ENCODE results near the gene TCF4. TPM values are rescaled to one million over a fixed set of nuclear protein-coding genes. Genes with fewer than 3 reads are reported as not detected.

TCF4 gene
- total RNA-seq, 1 experiment from 2014 or later: 104 TPM

- TF ChIP-seq USF1 (CRISPR knock-in tag; IDR thresholded peaks at IDR 0.05): no peak
- TF ChIP-seq ELF4 (CRISPR knock-in tag; IDR thresholded peaks at IDR 0.05; ENCODE audit: low read depth): no peak
- TF ChIP-seq, protein P1, sequence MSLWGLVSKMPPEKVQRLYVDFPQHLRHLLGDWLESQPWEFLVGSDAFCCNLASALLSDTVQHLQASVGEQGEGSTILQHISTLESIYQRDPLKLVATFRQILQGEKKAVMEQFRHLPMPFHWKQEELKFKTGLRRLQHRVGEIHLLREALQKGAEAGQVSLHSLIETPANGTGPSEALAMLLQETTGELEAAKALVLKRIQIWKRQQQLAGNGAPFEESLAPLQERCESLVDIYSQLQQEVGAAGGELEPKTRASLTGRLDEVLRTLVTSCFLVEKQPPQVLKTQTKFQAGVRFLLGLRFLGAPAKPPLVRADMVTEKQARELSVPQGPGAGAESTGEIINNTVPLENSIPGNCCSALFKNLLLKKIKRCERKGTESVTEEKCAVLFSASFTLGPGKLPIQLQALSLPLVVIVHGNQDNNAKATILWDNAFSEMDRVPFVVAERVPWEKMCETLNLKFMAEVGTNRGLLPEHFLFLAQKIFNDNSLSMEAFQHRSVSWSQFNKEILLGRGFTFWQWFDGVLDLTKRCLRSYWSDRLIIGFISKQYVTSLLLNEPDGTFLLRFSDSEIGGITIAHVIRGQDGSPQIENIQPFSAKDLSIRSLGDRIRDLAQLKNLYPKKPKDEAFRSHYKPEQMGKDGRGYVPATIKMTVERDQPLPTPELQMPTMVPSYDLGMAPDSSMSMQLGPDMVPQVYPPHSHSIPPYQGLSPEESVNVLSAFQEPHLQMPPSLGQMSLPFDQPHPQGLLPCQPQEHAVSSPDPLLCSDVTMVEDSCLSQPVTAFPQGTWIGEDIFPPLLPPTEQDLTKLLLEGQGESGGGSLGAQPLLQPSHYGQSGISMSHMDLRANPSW (CRISPR knock-in tag; conservative IDR thresholded peaks at IDR 0.05; ENCODE audit: low read depth): no peak
- TF ChIP-seq PRRX2 (CRISPR knock-in tag; IDR thresholded peaks at IDR 0.05): no peak
- TF ChIP-seq, protein P2, sequence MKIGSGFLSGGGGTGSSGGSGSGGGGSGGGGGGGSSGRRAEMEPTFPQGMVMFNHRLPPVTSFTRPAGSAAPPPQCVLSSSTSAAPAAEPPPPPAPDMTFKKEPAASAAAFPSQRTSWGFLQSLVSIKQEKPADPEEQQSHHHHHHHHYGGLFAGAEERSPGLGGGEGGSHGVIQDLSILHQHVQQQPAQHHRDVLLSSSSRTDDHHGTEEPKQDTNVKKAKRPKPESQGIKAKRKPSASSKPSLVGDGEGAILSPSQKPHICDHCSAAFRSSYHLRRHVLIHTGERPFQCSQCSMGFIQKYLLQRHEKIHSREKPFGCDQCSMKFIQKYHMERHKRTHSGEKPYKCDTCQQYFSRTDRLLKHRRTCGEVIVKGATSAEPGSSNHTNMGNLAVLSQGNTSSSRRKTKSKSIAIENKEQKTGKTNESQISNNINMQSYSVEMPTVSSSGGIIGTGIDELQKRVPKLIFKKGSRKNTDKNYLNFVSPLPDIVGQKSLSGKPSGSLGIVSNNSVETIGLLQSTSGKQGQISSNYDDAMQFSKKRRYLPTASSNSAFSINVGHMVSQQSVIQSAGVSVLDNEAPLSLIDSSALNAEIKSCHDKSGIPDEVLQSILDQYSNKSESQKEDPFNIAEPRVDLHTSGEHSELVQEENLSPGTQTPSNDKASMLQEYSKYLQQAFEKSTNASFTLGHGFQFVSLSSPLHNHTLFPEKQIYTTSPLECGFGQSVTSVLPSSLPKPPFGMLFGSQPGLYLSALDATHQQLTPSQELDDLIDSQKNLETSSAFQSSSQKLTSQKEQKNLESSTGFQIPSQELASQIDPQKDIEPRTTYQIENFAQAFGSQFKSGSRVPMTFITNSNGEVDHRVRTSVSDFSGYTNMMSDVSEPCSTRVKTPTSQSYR (CRISPR knock-in tag; IDR thresholded peaks at IDR 0.05): no peak
- no peak for TF ChIP-seq CREM (CRISPR knock-in tag; IDR thresholded peaks at IDR 0.05)
- TF ChIP-seq, protein P3, sequence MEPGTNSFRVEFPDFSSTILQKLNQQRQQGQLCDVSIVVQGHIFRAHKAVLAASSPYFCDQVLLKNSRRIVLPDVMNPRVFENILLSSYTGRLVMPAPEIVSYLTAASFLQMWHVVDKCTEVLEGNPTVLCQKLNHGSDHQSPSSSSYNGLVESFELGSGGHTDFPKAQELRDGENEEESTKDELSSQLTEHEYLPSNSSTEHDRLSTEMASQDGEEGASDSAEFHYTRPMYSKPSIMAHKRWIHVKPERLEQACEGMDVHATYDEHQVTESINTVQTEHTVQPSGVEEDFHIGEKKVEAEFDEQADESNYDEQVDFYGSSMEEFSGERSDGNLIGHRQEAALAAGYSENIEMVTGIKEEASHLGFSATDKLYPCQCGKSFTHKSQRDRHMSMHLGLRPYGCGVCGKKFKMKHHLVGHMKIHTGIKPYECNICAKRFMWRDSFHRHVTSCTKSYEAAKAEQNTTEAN (CRISPR knock-in tag; IDR thresholded peaks at IDR 0.05): no peak
- no peak for TF ChIP-seq TEAD1 (CRISPR knock-in tag; IDR thresholded peaks at IDR 0.05)
These were observed 166.7 kb downstream of the TCF4 start (continued) for GRCh38 chr18:55421308-55421614.

DNA sequence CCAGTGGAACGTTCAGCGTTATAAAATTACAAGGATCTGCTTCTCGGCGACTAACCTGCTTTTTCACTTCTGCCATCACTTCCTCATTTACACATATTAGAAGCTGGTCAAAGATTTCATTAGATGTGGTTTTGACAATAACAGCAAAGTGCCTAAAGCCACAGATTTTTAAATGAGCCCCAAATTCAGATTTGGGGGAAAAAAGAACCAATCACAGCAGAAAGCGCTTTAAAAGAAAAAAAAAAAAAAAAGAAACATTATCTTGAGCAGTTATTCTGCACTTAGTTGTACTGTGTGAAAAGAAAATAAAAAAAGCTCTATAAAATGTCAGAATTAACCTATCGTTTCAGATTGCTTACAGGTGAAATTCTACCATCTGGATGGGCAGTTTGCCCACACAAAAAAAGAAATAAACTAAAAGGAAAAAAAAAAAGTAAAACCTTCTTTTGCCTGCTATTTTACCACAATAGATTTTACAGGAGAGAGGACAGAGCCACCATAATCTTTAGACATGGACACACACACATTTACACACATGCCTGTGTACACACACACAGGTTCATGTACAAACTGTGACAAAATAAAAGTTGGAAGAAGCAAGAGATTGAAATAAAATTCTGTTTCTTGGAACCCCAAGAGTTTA is 167.2 kb downstream of the TCF4 start:
- ATAC-seq: no peak

More for the DNA sequence above, 167.2 kb downstream of the TCF4 start:
- Mint-ChIP-seq H3K27ac (peak overlapping the region; percentile 93), H3K4me3 (peak overlapping the region; percentile 49; the same call in 1 of the 2 replicates), H3K36me3 (no peaks in the 10 kb centered on the region), H3K4me1 (peaks cover 99% of the 10 kb centered on the region), H3K27me3 (ENCODE audit: low read depth) (no peaks in the 10 kb centered on the region), H3K9me3 (no peaks in the 10 kb centered on the region)
- no peak for DNase-seq (ENCODE audit: low spot score)
- TF ChIP-seq AR (CRISPR knock-in tag; IDR thresholded peaks at IDR 0.05) (no peak), PRRX2 (CRISPR knock-in tag; IDR thresholded peaks at IDR 0.05) (no peak), CTCF (IDR thresholded peaks at IDR 0.05) (no peak), ZNF423 (CRISPR knock-in tag; IDR thresholded peaks at IDR 0.05) (no peak)
- ChIA-PET POLR2A (no interaction called here), CTCF (no interaction called here)

Data from WTC11 (cell line).